ENCODE results near the gene KDELR1. TPM values are rescaled to one million over a fixed set of nuclear protein-coding genes. Genes with fewer than 3 reads are reported as not detected.

The KDELR1 gene
- total and polyA plus RNA-seq, 4 donors, result 60.7 to 128 (median 108) TPM

DNA sequence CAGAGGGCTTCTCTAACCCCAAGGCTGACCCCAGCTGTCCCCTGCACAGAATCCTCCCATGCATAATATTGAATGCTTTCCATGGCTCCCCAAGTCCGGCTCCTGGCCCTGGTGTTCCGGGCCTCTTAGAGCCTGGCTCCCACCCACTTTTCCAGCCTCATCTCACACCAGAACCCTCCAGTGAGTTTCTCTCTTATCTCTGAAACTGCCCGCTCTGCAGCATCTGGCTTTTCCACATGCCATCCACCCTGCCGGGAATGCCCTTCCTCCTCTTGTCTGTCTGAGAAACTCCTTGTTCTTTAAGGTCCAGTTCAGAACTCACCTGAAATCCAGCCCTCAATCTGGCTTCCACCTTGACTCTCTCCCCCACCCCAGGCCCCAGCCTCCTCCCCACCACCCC lies 20.4 kb downstream of the KDELR1 start:
- Histone ChIP-seq H3K27me3 (ENCODE audit: control insufficient read depth in 1 of 2, insufficient read depth in 2 of 2, low read length in 1 of 2) (no peaks in the 10 kb centered on the region), H3K36me3 (ENCODE audit: control insufficient read depth in 1 of 2, insufficient read depth in 2 of 2, low read length in 1 of 2) (no peaks in the 10 kb centered on the region), H3K4me1 (ENCODE audit: control insufficient read depth in 1 of 2, insufficient read depth in 2 of 2, low read length in 2 of 2) (no peaks in the 10 kb centered on the region), H3K4me3 (ENCODE audit: low read length in 2 of 2) (no peak overlapping the region), H3K27ac (ENCODE audit: low read depth in 1 of 2, low read length in 2 of 2) (no peak overlapping the region), H3K9me3 (ENCODE audit: control insufficient read depth, low read length) (no peaks in the 10 kb centered on the region)
- WGBS, 2 donors, result 74 to 91% methylated on average over 4 of the region's 4 CpGs
- ATAC-seq (ENCODE audit: low FRiP score), result no peak
- intact Hi-C loops (cut with DNase I), result no loop called here
- no peak for DNase-seq

DNA sequence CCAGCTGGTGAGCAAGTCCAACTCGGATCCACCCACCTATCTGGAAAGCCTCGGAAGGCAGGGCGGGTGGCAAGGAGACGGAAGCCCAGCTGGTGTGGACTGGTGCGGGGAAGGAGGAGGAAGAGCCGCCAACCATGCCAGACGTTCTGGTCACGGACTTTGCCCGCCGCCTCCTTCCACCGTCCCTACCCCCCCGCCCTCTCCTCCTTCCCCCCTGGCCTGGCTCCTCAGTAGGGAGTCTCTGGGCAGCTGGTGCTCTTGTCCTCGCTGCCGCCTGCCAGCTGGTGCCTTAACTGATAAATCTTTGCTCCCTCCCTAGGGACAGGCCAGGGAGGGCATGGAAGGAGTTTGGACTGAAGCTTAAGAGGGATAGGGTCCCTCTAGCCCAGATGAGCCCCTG lies 22.4 kb downstream of the KDELR1 start:
- ATAC-seq (ENCODE audit: low FRiP score), result no peak
- Histone ChIP-seq H3K4me1 (ENCODE audit: control insufficient read depth in 1 of 2, insufficient read depth in 2 of 2, low read length in 2 of 2) (no peaks in the 10 kb centered on the region), H3K4me3 (ENCODE audit: low read length in 2 of 2) (no peak overlapping the region), H3K27ac (ENCODE audit: low read depth in 1 of 2, low read length in 2 of 2) (no peak overlapping the region), H3K27me3 (ENCODE audit: control insufficient read depth in 1 of 2, insufficient read depth in 2 of 2, low read length in 1 of 2) (no peaks in the 10 kb centered on the region), H3K36me3 (ENCODE audit: control insufficient read depth in 1 of 2, insufficient read depth in 2 of 2, low read length in 1 of 2) (no peaks in the 10 kb centered on the region), H3K9me3 (ENCODE audit: control insufficient read depth, low read length) (no peaks in the 10 kb centered on the region)
- DNase-seq, result no peak
- 71 to 76% methylated on average over 12 to 14 of the region's 14 CpGs for WGBS, 2 donors
- intact Hi-C loops (cut with DNase I), result no loop called here

DNA sequence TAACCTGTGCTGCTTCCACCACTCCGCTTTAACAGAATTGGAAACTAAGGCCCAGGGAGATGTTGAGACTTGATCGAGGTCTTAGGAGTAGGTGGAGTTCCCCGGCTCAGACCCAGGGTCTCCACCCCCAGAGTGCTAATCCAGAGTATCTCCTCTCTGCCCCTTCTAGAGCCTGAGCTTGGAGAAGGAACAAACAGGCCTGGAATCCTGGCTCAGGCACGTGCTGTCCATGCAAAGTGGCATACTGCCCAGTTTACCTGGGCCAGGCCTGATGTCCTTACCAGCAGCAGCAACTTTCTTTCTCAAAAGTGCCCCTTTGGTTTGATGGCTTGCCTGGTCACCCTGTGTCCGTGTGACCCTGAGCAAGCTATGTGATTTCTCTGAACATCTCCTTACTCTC lies 23.5 kb downstream of the KDELR1 start:
- no peaks in the 10 kb centered on the region for H3K9me3 ChIP-seq (ENCODE audit: control insufficient read depth, low read length)
- intact Hi-C loops (cut with DNase I), result no loop called here
- H3K4me3 ChIP-seq (ENCODE audit: low read length in 2 of 2), result no peak overlapping the region
- WGBS, 2 donors, result 73 to 76% methylated on average over 5 of the region's 5 CpGs
- no peaks in the 10 kb centered on the region for H3K4me1 ChIP-seq (ENCODE audit: control insufficient read depth in 1 of 2, insufficient read depth in 2 of 2, low read length in 2 of 2)
- H3K27me3 ChIP-seq (ENCODE audit: control insufficient read depth in 1 of 2, insufficient read depth in 2 of 2, low read length in 1 of 2), result no peaks in the 10 kb centered on the region
- H3K36me3 ChIP-seq (ENCODE audit: control insufficient read depth in 1 of 2, insufficient read depth in 2 of 2, low read length in 1 of 2), result no peaks in the 10 kb centered on the region
- no peak for DNase-seq
- no peak overlapping the region for H3K27ac ChIP-seq (ENCODE audit: low read depth in 1 of 2, low read length in 2 of 2)
- no peak for ATAC-seq (ENCODE audit: low FRiP score)

DNA sequence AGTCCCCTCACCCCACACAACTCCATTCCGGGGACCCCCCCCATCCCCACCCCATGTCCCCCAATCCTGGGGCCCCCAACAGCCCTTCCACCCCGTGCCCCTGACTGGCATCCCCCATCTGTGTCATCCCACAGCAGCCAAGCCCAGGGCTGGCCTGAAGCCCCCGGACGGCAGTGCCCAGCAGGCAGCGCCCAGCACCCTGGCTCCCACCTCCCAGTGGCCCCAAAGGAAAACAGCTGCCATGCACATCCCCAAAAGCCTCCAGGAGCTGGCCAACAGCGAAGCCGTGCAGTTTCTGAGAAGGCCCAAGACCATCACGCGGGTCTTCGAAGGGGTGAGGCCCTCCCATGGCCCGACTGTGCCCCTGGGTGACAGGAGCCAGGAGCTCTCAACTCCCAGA lies 25.7 kb downstream of the KDELR1 start:
- H3K9me3 ChIP-seq (ENCODE audit: control insufficient read depth, low read length), result no peaks in the 10 kb centered on the region
- no peak overlapping the region for H3K4me3 ChIP-seq (ENCODE audit: low read length in 2 of 2)
- no peaks in the 10 kb centered on the region for H3K4me1 ChIP-seq (ENCODE audit: control insufficient read depth in 1 of 2, insufficient read depth in 2 of 2, low read length in 2 of 2)
- no peaks in the 10 kb centered on the region for H3K36me3 ChIP-seq (ENCODE audit: control insufficient read depth in 1 of 2, insufficient read depth in 2 of 2, low read length in 1 of 2)
- intact Hi-C loops (cut with DNase I), result no loop called here
- WGBS, 2 donors, result 91 to 93% methylated on average over 10 to 11 of the region's 11 CpGs
- DNase-seq (no peak), ATAC-seq (ENCODE audit: low FRiP score) (no peak)
- no peak overlapping the region for H3K27ac ChIP-seq (ENCODE audit: low read depth in 1 of 2, low read length in 2 of 2)
- no peaks in the 10 kb centered on the region for H3K27me3 ChIP-seq (ENCODE audit: control insufficient read depth in 1 of 2, insufficient read depth in 2 of 2, low read length in 1 of 2)

DNA sequence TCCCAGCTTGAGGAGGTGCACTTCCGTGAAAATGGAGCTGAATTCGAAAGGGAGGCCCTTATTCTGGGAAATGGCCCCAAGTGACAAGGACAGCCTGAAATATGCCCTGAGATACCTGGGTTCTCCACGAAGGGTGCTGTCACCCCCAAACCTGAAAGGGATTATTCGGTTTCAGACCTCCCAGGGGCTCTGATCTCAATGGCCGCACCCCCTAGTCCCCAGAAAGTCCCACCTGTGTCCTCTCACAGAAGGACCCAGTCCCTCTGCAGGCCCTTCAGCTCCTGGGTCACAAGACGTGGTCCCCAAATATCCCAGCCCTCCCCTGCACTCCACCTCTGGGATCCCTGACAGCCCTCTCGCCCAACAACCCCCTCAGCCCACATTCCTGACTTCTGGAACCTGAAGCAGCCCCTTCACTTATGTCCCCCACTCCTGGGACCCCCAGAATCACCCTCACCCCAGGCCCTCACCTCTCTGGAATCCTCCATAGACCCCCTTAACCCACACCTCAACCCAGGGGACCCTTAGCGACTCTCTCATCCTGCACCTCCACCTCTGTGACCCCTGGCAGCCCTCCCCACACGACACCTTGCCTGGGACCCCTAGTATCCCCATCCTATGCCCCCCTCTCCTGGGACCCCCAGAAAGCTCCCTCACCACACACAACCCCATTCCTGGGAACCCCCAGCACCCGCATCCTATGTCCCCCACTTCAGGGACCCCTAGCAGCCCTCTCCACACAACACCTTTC lies 26.6 kb downstream of the KDELR1 start:
- no peak overlapping the region for H3K27ac ChIP-seq (ENCODE audit: low read depth in 1 of 2, low read length in 2 of 2)
- no peaks in the 10 kb centered on the region for H3K27me3 ChIP-seq (ENCODE audit: control insufficient read depth in 1 of 2, insufficient read depth in 2 of 2, low read length in 1 of 2)
- DNase-seq (no peak), ATAC-seq (ENCODE audit: low FRiP score) (no peak)
- intact Hi-C loops (cut with DNase I), result loop anchor here in 1 of 2 donors (5.0 kb wide), 1 partner anchor 42 kb away; a partner anchor contains a TSS
- WGBS, 2 donors, result 62 to 67% methylated on average over 10 of the region's 10 CpGs
- no peaks in the 10 kb centered on the region for H3K9me3 ChIP-seq (ENCODE audit: control insufficient read depth, low read length)
- no peak overlapping the region for H3K4me3 ChIP-seq (ENCODE audit: low read length in 2 of 2)
- no peaks in the 10 kb centered on the region for H3K36me3 ChIP-seq (ENCODE audit: control insufficient read depth in 1 of 2, insufficient read depth in 2 of 2, low read length in 1 of 2)
- no peaks in the 10 kb centered on the region for H3K4me1 ChIP-seq (ENCODE audit: control insufficient read depth in 1 of 2, insufficient read depth in 2 of 2, low read length in 2 of 2)

DNA sequence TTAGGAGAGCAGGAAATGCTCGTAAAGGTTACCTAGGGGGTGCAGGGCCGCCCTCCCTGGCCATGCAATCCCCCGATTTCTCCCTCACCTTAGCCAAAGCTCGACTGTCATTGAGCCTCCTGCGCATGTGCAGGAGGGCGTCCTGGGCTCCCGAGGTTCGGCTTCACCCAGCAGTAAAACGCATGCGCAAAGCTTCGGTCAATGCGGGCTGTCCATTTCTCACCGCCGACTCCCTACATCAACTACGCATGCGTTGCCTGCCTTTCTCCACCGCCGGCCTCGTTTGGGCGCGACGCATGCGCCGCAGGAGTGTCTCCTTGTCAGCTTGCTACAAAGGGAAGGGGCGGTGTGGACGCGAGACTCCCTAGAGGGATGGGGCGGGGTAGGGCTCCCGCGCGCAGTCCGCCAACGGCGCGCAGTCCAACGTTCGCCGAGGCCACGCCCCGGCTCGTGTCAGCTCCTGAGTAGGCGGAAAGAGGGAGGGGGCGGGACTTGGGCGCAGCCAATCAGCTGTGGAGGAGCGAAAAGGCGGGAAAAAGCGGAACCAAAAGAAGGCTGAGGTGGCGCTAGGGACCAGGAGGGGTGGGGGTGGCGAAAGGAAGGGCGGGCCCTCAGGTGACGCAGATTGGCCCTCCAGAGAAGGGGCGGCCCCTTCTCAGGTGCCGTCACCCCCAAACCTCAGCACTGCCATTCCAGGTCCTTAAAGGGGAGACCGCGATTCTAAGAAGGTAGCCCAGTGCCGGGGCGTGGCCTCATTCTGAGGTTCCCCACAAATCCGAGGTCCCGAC lies 27.3 kb downstream of the KDELR1 start, which contains the start of the genes SYNGR4 and TMEM143:
SYNGR4 (plus strand) TSS at position 558 of the 788 bp plus-strand sequence. CDS start 1,476 bp downstream, outside the sequence.
TMEM143 (minus strand) TSS at position 131 of the 788 bp plus-strand sequence; CDS start at position 111, 20 bp downstream.
- Histone ChIP-seq H3K27ac (ENCODE audit: low read depth in 1 of 2, low read length in 2 of 2) (peak within 1 kb of the TSS; percentile 46 to 71), H3K4me3 (ENCODE audit: low read length in 2 of 2) (peak within 1 kb of the TSS; percentile 19 to 51), H3K4me1 (ENCODE audit: control insufficient read depth in 1 of 2, insufficient read depth in 2 of 2, low read length in 2 of 2) (no peaks in the 10 kb centered on the region), H3K36me3 (ENCODE audit: control insufficient read depth in 1 of 2, insufficient read depth in 2 of 2, low read length in 1 of 2) (no peaks in the 10 kb centered on the region), H3K9me3 (ENCODE audit: control insufficient read depth, low read length) (no peaks in the 10 kb centered on the region), H3K27me3 (ENCODE audit: control insufficient read depth in 1 of 2, insufficient read depth in 2 of 2, low read length in 1 of 2) (no peaks in the 10 kb centered on the region)
- intact Hi-C loops (cut with DNase I), result loop anchor here in 1 of 2 donors (5.0 kb wide), 1 partner anchor 42 kb away; a partner anchor contains a TSS
- ATAC-seq (ENCODE audit: low FRiP score) (peak; percentile 98), DNase-seq (peak; percentile 99)
- WGBS, 2 donors, result 1% methylated on average over 54 to 59 of the region's 59 CpGs

DNA sequence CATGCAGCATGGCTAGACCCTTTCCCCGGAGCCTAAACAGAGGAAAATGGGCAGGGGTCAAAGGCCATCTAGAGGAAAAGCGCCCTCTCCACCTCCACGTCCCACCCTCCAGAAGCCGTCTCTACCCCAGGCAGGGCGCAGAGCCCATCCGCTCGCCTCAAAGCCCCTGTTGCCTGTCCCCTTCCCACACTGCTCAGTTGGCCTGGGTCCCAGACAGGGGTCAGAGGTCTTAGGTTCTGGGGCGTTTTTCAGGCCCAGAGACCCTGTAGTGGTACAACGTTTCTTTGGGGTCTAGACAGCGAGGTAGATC lies 27.9 kb downstream of the KDELR1 start:
- DNase-seq (peak in 1 of 2 donors; percentile 82), ATAC-seq (ENCODE audit: low FRiP score) (peak; percentile 44)
- intact Hi-C loops (cut with DNase I), result loop anchor here in 1 of 2 donors (5.0 kb wide), 1 partner anchor 41 kb away; a partner anchor contains a TSS
- 1% methylated on average over 10 of the region's 10 CpGs for WGBS, 2 donors
- Histone ChIP-seq H3K27ac (ENCODE audit: low read depth in 1 of 2, low read length in 2 of 2) (peak overlapping the region; percentile 46 to 71), H3K4me3 (ENCODE audit: low read length in 2 of 2) (peak overlapping the region; percentile 19 to 51), H3K36me3 (ENCODE audit: control insufficient read depth in 1 of 2, insufficient read depth in 2 of 2, low read length in 1 of 2) (no peaks in the 10 kb centered on the region), H3K27me3 (ENCODE audit: control insufficient read depth in 1 of 2, insufficient read depth in 2 of 2, low read length in 1 of 2) (no peaks in the 10 kb centered on the region), H3K4me1 (ENCODE audit: control insufficient read depth in 1 of 2, insufficient read depth in 2 of 2, low read length in 2 of 2) (no peaks in the 10 kb centered on the region), H3K9me3 (ENCODE audit: control insufficient read depth, low read length) (no peaks in the 10 kb centered on the region)

DNA sequence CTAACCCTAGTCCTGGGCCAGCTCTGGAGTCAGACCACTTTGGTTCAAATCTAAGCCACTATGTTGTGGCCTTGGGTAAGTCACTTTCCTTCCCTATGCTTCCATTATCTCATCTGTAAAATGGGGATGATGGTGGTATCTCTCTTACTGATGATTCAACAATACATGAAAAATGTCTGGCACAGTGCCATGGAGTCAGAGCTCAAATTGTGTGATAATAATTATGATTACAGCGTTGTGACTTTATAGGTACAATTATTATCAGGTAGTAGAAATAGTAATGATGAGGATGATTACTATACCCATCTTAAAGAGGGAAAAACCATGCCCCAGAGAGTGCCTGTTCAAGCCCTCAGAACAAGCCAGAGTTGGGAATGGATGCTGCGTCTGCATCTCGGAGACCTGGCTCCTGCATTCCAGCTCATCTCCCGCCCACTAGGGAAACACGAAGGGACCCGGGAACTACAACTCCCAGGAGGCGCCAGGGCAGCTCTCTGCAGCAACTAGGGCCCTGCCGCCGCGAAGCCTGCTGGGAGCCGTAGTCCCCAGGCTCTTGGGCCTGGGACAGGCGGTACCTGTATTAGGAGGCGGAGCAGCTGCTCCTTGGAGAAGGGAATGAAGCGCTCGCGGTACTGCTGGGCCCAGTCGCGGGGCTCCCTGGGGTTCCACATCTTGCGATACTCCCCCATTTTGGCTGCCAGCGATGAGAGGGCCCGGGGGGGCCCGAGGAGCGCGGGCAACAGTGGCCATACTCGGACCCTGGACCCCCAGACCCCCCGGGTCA lies 28.4 kb downstream of the KDELR1 start:
- Histone ChIP-seq H3K27ac (ENCODE audit: low read depth in 1 of 2, low read length in 2 of 2) (peak overlapping the region in 1 of 2 donors; percentile 71), H3K9me3 (ENCODE audit: control insufficient read depth, low read length) (no peaks in the 10 kb centered on the region), H3K27me3 (ENCODE audit: control insufficient read depth in 1 of 2, insufficient read depth in 2 of 2, low read length in 1 of 2) (no peaks in the 10 kb centered on the region), H3K4me3 (ENCODE audit: low read length in 2 of 2) (peak overlapping the region; percentile 19 to 51), H3K4me1 (ENCODE audit: control insufficient read depth in 1 of 2, insufficient read depth in 2 of 2, low read length in 2 of 2) (no peaks in the 10 kb centered on the region), H3K36me3 (ENCODE audit: control insufficient read depth in 1 of 2, insufficient read depth in 2 of 2, low read length in 1 of 2) (no peaks in the 10 kb centered on the region)
- 3 to 5% methylated on average over 20 to 26 of the region's 26 CpGs for WGBS, 2 donors
- intact Hi-C loops (cut with DNase I), result loop anchor here in 1 of 2 donors (5.0 kb wide), 1 partner anchor 41 kb away; a partner anchor contains a TSS
- ATAC-seq (ENCODE audit: low FRiP score) (peak; percentile 93), DNase-seq (peak; percentile 98)
